Transverse colon (tissue), 4 donors: Measurements from ENCODE around the gene RBM23. TPM values are rescaled to one million over a fixed set of nuclear protein-coding genes. Genes with fewer than 3 reads are reported as not detected.

Experiments used
- DNase-seq: peaks from one replicate; pipeline ENCODE4 v3.0.0-alpha.2; 2019
- H3K27ac ChIP-seq, 4 donors: fragments of 200-600 bp; sonication (generic); 2 replicates each; pipeline ENCODE4 v1.5.1; 2016 to 2018; ENCODE audit warnings: inconsistent platforms in 4 of 4
- H3K27me3 ChIP-seq: fragments of 200-600 bp; sonication (generic); 2 replicates; pipeline ENCODE4 v1.5.1; 2017; ENCODE audit warnings: inconsistent platforms
- H3K36me3 ChIP-seq, 4 donors: fragments of 200-600 bp; sonication (generic); 2 replicates each; pipeline ENCODE4 v1.5.1; 2017 to 2019; ENCODE audit warnings: inconsistent platforms in 4 of 4
- H3K4me1 ChIP-seq, 4 donors: fragments of 200-600 bp; sonication (generic); 2 replicates each; pipeline ENCODE4 v1.5.1; 2017 to 2020; ENCODE audit warnings: inconsistent platforms in 4 of 4
- H3K4me3 ChIP-seq, 4 donors: fragments of 200-600 bp; sonication (generic); 1 replicate in 1 of 4; 2 replicates in 3 of 4; pipeline versions ENCODE4 v1.5.1 to v1.6.1; 2017 to 2019; ENCODE audit warnings: inconsistent platforms in 4 of 4
- H3K9me3 ChIP-seq, 2 donors: fragments of 200-600 bp; sonication (generic); 2 replicates each; pipeline ENCODE4 v1.5.1; 2017 to 2019; ENCODE audit warnings: inconsistent platforms in 2 of 2
- EP300 ChIP-seq: sonication (generic); formaldehyde crosslinking; IDR thresholded peaks from one replicate; pipeline ENCODE4 v1.6.1; 2017; ENCODE audit warnings: antibody characterized with exemption, low read depth
- POLR2A ChIP-seq: fragments of 450-650 bp; IDR thresholded peaks from one replicate; pipeline ENCODE4 v1.6.1; 2016; ENCODE audit warnings: antibody characterized with exemption, mild to moderate bottlenecking, moderate library complexity
- POLR2AphosphoS5 ChIP-seq, 3 donors: sonication (generic); formaldehyde crosslinking; IDR thresholded peaks; one replicate each; pipeline ENCODE4 v1.6.1; 2016; ENCODE audit warnings: antibody characterized with exemption in 3 of 3
- WGBS, 2 donors: methylation state at CpG; one replicate each; pipeline ENCODE4 v1.1.5; 2018; ENCODE audit warnings: low coverage in 1 of 2; 5-methylcytosine and 5-hydroxymethylcytosine counted together
- in situ Hi-C, 4 donors: fragments of 200-750 bp; cut with MboI; loops; one replicate each; pipeline versions ENCODE4 v1.15.0 to v1.15.1; 2017; ENCODE audit warnings: low sequenced_read_pairs in 3 of 4, low pct_ligation_motif_present in 1 of 4, low pct_unique_long_range_greater_than_20kb in 1 of 4
- intact Hi-C: fragments of 100-400 bp; cut with DNase I; formaldehyde crosslinking; loops from one replicate; pipeline ENCODE4 v1.15.1; 2023; ENCODE audit warnings: low total_unique reads
- small RNA-seq, 4 donors: library from RNA; depleted of rRNA; stranded (forward); fragments of <200 nt; gene quantifications; one replicate each; pipeline ENCODE3, GENCODE V24; 2016
- total RNA-seq, 4 donors: library from RNA; depleted of rRNA; stranded (reverse); fragments of >200 nt; gene quantifications; one replicate each; pipeline ENCODE4 v1.1.0, GENCODE V29; 2016
- TF ChIP-seq, protein P1 (sequence below), 5 experiments: fragments of 200-600 bp in 3 of 5; fragments of 450-650 bp in 2 of 5; sonication (generic) in 3 of 5; IDR thresholded peaks; 1 replicate in 2 of 5; 2 replicates in 3 of 5; pipeline ENCODE4 v1.5.1; 2016 to 2017; ENCODE audit warnings: antibody characterized with exemption in 5 of 5, inconsistent platforms in 3 of 5, mild to moderate bottlenecking in 2 of 5, moderate library complexity in 1 of 5

Gene RBM23
- total RNA-seq, 4 donors from 2014 or later: 96.4 to 186 (median 114) TPM

DNA sequence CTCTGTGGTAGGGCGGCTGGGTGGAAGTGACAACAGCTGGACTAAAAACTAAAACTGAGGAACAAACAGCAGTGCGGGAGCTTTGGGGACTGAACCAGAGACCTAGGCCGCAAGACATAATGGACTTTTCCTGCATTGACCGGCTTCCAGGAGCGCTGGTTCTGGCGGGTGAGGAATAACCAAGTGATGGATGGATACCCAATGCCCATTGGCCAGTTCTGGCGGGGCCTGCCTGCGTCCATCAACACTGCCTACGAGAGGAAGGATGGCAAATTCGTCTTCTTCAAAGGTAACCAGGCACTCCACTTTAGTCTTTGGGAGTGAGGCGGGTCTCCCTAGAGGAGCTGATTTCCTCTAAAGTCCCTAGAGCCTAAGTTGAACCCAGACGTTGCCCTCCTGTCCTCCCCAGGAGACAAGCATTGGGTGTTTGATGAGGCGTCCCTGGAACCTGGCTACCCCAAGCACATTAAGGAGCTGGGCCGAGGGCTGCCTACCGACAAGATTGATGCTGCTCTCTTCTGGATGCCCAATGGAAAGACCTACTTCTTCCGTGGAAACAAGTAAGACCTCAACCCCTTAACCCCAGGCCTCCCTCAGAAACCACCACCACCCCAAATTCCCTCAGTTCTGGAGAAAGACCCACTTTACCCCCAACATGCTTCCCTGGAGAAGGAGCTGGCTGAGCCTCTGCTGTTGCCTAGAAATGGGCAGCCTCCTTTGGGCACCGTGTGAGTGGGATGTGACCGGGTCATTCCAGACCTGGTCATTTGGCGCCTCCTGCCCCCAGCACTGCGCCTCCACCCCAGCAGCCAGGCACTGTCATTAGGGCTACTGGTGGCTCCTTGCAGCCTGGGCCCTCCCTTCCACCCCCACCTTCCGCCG lies 74.5 kb downstream of the RBM23 start:
- in situ Hi-C loops (loop anchor here in 2 of 4 donors (10.0 to 25.0 kb wide), 2 partner anchors 257 to 280 kb away; partner anchors contain the start of genes ABHD4 (in 1 of the 2) and DAD1 (in 1 of the 2)), intact Hi-C loops (no loop called here)
- TF ChIP-seq POLR2A (no peak), POLR2AphosphoS5 (IDR thresholded peaks at IDR 0.05) (no peak), EP300 (no peak)
- TF ChIP-seq, protein P1, sequence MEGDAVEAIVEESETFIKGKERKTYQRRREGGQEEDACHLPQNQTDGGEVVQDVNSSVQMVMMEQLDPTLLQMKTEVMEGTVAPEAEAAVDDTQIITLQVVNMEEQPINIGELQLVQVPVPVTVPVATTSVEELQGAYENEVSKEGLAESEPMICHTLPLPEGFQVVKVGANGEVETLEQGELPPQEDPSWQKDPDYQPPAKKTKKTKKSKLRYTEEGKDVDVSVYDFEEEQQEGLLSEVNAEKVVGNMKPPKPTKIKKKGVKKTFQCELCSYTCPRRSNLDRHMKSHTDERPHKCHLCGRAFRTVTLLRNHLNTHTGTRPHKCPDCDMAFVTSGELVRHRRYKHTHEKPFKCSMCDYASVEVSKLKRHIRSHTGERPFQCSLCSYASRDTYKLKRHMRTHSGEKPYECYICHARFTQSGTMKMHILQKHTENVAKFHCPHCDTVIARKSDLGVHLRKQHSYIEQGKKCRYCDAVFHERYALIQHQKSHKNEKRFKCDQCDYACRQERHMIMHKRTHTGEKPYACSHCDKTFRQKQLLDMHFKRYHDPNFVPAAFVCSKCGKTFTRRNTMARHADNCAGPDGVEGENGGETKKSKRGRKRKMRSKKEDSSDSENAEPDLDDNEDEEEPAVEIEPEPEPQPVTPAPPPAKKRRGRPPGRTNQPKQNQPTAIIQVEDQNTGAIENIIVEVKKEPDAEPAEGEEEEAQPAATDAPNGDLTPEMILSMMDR (IDR thresholded peaks at IDR 0.05): no peak
- Histone ChIP-seq H3K36me3 (peaks cover 0 to 47% (median 8%) of the 10 kb centered on the region in 4 donors), H3K9me3 (no peaks in the 10 kb centered on the region), H3K4me1 (peaks cover 27 to 54% (median 37%) of the 10 kb centered on the region in 4 donors), H3K27me3 (no peaks in the 10 kb centered on the region), H3K27ac (peak overlapping the region in 3 of 4 donors; percentile 3 to 92 (median 83)), H3K4me3 (no peak overlapping the region)
- no peak for DNase-seq
- 91 to 92% methylated on average over 3 to 22 of the region's 22 CpGs for WGBS, 2 donors

Small RNA genes within 50 kb of the gene (small RNA-seq; reads per million reads assigned to genes)
- 0 reads per million in 4 donors for gene RF00019

Other genes starting within 250 kb of the RBM23 start
- gene OXA1L, start 152.5 kb downstream of the RBM23 start, total RNA-seq: 100 to 1,000 TPM in 3 of 4 donors, 10 to 100 TPM in 1; 65.9 to 132 (median 106) TPM
- 10 to 100 TPM in 3 of 4 donors, under 1 TPM in 1; 1.00 to 67.0 (median 33.6) TPM for gene SLC7A7, start 103.7 kb downstream of the RBM23 start, total RNA-seq
- 10 to 100 TPM in 2 of 4 donors, 1 to 10 TPM in 1, not detected in 1; 7.5 to 44.3 (median 23.8) TPM for gene MRPL52, start 89.3 kb downstream of the RBM23 start, total RNA-seq
- gene MMP14, start 82.6 kb downstream of the RBM23 start, total RNA-seq: 10 to 100 TPM; 59.5 to 91.6 (median 73.1) TPM
- gene LRP10, start 47.4 kb downstream of the RBM23 start, total RNA-seq: 100 to 1,000 TPM in 3 of 4 donors, 10 to 100 TPM in 1; 88.8 to 232 (median 180) TPM
- gene REM2, start 35.9 kb downstream of the RBM23 start, total RNA-seq: 1 to 10 TPM in 2 of 4 donors, under 1 TPM in 1, not detected in 1; 0.27 to 5.2 (median 2.1) TPM
- 10 to 100 TPM; 32.2 to 92.3 (median 43.4) TPM for gene PRMT5, start 10.2 kb upstream of the RBM23 start, total RNA-seq
- 10 to 100 TPM; 66.2 to 98.9 (median 85.1) TPM for gene HAUS4, start 37.9 kb upstream of the RBM23 start, total RNA-seq
- 1 to 10 TPM in 3 of 4 donors, not detected in 1; 1.8 to 5.2 (median 3.7) TPM for gene AJUBA, start 63.4 kb upstream of the RBM23 start, total RNA-seq
- 10 to 100 TPM; 17.1 to 41.2 (median 23.9) TPM for gene C14orf93, start 91.0 kb upstream of the RBM23 start, total RNA-seq
- gene PSMB5, start 115.8 kb upstream of the RBM23 start, total RNA-seq: 10 to 100 TPM in 3 of 4 donors, 1 to 10 TPM in 1; 8.6 to 85.1 (median 42.5) TPM
- not detected for gene PSMB11, start 123.1 kb upstream of the RBM23 start, total RNA-seq
- gene CDH24, start 138.4 kb upstream of the RBM23 start, total RNA-seq: 1 to 10 TPM; 1.2 to 6.0 (median 4.2) TPM
- 100 to 1,000 TPM; 137 to 303 (median 222) TPM for gene ACIN1, start 176.0 kb upstream of the RBM23 start, total RNA-seq
- gene C14orf119, start 176.4 kb upstream of the RBM23 start, total RNA-seq: 10 to 100 TPM in 3 of 4 donors, 1 to 10 TPM in 1; 3.6 to 33.7 (median 32.0) TPM
- gene CIROP, start 185.8 kb upstream of the RBM23 start, total RNA-seq: not detected
- gene CEBPE, start 200.1 kb upstream of the RBM23 start, total RNA-seq: not detected